Measurements from ENCODE around the gene CHAMP1.
A peak's percentile ranks its signal among the peaks of the same experiment; 100 is the strongest.

Gene CHAMP1, protein sequence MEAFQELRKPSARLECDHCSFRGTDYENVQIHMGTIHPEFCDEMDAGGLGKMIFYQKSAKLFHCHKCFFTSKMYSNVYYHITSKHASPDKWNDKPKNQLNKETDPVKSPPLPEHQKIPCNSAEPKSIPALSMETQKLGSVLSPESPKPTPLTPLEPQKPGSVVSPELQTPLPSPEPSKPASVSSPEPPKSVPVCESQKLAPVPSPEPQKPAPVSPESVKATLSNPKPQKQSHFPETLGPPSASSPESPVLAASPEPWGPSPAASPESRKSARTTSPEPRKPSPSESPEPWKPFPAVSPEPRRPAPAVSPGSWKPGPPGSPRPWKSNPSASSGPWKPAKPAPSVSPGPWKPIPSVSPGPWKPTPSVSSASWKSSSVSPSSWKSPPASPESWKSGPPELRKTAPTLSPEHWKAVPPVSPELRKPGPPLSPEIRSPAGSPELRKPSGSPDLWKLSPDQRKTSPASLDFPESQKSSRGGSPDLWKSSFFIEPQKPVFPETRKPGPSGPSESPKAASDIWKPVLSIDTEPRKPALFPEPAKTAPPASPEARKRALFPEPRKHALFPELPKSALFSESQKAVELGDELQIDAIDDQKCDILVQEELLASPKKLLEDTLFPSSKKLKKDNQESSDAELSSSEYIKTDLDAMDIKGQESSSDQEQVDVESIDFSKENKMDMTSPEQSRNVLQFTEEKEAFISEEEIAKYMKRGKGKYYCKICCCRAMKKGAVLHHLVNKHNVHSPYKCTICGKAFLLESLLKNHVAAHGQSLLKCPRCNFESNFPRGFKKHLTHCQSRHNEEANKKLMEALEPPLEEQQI

DNA sequence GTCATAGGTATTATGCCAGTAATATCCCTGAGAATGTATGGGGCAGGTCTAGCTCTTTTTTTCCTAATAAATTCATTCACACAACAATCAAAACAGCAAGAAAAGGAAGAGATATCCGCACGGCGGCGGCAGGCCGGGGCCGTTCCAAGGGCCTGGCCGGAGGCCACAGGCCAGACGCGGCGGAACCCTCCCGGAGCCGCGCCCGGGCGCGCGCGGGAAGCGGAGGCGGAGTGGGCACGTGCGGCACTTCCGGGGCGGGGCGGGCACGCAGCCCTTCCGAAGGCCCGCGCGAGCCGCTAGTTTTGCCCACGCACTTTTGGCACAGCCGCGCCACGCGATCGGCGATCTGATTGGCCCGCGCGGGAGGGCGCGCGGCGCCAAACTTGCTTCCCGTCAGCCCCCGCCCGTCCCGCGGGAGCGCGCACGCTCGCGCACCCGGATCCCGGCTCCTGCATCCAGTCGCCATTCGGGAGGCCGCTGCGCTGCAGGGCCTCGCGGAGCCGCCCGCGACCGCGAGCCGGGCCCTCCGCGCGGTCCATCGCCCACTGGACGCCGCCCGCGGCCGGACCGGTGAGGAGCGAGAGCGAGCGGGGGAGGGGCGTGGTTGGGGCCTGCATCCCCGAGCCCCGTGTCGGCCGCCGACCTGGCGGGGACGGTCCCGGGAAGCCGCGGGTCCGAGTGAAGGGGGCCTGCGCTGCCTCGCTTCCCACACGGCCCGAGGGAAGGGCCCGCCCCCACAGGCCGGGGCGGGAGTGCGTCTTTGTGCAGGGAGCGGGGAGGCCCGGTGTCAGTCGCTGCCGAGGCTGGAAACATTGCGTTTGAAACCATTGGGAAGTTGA lies at the start of gene CHAMP1:
TSS of gene CHAMP1 (plus strand) at position 430 of the 839 bp plus-strand sequence. CDS start 9,340 bp downstream, outside the sequence.
- peak; percentile 62 to 75 for DNase-seq (ENCODE audit: low read depth in 2 of 2, low spot score in 1 of 2)

DNA sequence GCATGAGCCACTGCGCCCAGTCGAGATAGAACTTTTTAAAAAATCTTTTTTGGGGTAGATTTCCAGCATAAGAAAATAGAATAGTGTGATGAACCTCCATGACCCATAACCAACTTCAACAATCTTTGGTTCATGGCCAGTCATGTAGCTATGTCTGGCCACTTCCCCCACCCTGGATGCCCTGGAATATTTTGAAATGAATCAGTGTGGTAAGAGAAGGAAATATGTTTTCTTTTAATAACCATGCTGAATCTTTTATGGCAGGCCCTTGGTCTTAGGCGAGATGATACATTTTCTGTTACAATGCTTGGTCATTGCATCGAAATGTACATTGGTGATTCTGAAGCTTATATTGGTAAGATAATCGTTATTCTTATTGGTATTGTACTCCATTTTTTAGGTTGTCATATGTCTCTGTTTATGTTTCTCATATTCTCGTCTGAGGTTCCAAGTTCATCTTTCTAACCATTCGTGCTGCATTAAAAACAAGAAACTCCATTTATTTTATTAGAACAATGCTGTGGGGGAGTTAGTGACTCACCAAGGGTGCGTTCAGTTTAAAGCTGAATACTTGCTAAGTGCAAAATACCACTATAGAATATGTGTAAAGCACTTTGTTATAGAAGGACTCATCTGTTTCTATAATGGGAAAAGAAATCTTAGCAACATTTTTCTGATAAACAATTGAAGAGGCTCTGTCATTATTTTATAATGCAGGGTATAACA lies 49.3 kb upstream of the CHAMP1 start:
- DNase-seq (ENCODE audit: low read depth in 2 of 2, low spot score in 1 of 2), result no peak

DNA sequence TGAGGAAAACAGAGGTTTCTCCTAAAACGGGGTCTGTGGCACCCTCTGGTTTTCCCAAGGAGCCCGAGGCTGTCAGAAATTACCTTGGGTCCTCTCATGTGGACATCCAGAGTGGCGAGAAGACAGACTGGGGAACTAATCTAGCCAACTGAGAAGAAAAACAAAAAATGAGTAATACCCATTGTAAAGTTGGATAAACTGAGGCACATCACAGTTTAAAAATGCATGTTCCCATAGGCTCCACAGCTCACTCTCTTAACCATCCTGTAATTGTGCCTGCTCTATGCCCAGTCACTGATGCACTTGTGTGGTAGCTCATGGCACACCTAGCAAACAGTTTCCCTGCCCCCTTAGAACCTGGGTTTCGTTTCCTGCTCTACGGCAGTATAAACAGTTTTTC lies 48.1 kb upstream of the CHAMP1 start:
- DNase-seq (ENCODE audit: low read depth in 2 of 2, low spot score in 1 of 2), result no peak

DNA sequence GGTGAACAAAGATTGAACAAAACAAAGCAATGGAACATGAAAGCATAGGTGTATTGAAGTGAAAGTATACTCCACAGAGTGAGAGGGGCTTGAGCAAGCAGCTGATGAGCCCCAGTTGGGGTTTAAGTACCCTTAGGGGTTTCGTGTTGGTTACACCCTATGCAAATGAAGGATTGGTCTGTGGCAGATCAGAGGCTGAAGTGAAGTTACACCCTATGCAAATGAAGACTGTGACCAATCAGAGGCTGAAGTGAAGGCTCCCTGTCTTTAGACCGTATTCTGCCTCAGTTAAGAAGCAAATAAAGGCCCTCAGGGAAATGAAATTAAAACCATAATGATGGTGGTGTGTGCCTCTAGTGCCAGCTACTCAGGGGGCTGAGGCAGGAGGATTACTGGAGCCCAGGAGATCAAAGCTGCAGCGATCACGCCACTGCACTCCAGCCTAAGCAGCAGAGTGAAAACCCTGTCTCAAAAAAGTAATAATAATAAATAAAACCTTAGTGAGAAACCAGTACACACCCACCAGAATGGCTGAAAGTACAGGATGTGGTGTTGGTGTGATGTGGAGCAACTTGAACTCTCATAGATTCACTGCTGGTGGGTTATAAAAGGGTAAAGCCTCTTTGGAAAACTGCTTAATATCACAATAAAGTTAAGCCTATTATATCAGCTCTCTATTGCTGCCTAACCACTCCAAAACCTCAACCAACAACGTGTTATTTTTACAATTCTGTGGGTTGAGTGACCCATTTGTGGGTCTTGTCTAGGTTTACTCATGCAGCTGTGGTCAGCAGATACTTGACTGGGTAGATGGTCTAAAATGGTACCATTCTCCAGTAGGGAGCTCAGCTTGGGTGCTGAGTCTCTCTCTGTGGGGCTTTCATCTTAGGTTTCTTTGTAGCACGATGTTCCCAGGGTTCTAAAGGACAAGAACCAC lies 45.7 kb upstream of the CHAMP1 start:
- DNase-seq (ENCODE audit: low read depth in 2 of 2, low spot score in 1 of 2), result no peak

DNA sequence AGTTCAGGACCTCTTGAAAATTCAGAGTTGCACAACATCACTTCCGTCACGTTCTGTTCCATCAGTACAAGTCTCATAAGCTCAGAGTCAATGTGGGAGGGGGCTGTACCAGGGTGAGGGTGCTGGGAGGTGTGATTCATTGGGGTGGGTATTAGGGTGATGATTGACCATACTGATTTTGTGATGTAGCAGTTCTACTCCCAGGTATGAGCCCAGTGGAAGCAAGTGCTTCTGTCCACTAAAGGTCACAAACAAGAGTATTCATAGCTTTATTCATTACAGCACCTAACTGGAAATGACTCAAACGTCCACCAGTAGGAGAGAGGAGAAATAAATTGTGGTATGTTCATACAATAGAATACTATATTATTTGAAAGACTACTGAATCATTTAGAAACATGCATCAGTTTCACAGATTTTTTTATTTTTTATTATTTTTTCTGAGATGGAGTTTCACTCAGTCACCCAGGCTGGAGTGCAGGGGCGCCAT lies 45.0 kb upstream of the CHAMP1 start:
- no peak for DNase-seq (ENCODE audit: low read depth in 2 of 2, low spot score in 1 of 2)

DNA sequence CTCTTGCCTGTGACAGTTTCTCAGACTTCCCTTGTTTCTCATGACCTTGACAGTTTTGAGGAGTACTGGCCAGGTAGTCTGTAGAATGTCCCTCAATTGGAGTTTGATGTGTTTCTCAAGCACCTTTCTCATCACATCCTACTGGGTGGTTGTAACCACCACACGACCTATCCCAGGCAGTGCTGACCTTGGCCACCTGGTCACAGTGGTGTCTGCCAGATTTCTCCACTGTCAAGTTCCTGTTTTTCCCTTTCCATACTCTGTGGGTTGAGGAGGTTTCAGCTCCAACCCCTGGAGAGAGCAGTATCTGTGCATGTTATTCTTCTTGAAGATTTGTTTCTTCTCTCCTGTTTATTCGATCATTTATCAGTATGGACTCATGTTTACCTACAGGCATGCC lies 41.3 kb upstream of the CHAMP1 start:
- no peak for DNase-seq (ENCODE audit: low read depth in 2 of 2, low spot score in 1 of 2)

DNA sequence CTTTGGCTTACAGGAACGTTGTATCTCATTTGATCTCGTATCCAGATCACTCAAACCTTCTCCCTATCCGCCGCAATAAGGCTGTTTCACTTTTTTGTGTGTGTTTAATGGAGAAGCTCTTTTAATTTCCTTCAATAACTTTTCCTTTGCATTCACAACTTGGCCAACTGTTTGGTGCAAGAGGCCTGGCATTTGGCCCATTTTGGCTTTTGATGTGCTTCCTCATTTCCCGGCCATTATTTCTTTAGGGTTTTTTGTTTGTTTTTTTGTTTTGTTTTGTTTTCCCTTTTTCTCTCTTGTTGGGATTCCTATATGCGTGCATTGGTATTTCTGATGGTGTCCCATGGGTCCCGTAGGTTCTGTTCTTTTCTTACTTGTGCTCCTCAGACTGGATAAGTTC lies 39.0 kb upstream of the CHAMP1 start:
- no peak for DNase-seq (ENCODE audit: low read depth in 2 of 2, low spot score in 1 of 2)

DNA sequence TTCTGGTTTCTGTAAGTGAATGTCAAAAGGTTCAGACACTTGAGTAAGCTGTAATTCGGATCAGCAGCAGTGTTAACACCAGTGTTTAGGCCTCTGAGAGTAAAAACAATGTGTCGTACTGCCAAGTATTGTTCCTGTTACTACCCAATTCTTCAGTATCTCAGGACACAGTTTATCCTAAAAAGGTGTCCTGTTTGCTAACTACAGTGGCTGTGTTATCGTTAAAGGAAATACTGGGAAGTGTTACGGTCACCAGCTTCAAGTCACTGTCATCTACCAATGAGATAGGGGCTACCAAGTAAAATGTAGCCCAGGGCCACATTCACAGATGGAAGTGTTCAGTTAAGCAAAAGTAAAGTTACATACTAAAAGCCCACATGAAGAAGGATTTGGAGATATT lies 35.2 kb upstream of the CHAMP1 start:
- no peak for DNase-seq (ENCODE audit: low read depth in 2 of 2, low spot score in 1 of 2)

DNA sequence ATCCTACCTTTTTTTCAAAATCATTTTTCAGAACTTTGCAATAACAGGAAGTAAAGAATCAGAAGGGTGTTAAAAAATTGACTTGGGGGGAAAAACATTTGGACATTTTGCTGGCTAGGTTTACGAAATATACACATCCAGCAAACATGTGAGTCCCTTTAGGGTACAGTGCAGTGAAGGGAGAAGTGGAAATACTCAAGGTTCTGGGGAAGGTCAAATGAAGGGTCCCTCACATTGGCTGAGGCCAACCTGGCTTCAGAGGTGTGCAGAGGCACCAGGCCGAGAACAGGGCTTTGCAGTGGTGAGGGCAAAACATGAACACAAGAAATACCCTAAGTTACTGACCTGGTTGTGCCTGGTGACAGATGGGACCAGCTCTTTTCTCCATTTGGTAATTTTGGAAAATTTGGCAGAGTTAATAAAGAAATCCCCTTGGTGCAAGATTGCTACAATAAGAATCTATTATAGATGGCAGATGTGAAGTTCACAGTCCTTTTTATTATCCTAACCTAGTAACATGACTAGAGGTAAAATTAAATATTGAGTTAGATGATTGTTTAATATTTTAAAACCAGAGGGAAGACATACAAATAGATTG lies 34.4 kb upstream of the CHAMP1 start:
- DNase-seq (ENCODE audit: low read depth in 2 of 2, low spot score in 1 of 2), result no peak

DNA sequence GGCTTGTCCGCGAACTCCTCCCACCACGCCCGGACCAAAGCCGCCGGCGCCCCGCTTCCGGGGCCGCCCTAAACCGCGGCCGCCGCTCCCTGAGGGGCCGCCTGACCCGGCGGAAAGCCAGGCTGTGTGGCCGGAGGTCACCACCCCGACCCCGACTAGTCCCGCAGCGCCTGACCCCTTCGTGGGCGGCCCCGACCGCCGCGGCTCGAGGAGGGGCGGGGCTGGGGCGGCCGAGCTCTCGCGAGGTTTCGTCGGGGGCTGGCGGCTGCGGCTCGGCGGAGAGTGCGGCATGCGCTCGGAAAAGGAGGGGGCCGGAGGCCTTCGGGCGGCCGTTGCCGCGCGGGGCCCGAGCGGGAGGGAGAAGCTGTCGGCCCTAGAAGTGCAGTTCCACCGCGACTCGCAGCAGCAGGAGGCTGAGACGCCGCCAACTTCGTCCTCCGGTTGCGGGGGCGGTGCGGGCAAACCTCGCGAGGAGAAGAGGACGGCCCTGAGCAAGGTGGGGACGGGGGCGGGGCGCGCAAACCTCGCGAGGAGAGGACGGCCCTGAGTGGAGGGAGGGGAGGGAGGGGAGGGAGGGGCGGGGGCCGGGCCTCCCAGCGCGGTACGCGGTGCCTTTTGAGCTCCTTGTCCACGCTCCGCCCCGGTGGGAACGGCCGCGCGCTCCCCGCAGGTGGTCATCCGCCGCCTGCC lies 32.8 kb upstream of the CHAMP1 start, which contains the start of gene UPF3A:
TSS of gene UPF3A (plus strand) at position 251 of the 690 bp plus-strand sequence. CDS start at position 290, 39 bp downstream.
- peak; percentile 71 to 79 for DNase-seq (ENCODE audit: low read depth in 2 of 2, low spot score in 1 of 2)

DNA sequence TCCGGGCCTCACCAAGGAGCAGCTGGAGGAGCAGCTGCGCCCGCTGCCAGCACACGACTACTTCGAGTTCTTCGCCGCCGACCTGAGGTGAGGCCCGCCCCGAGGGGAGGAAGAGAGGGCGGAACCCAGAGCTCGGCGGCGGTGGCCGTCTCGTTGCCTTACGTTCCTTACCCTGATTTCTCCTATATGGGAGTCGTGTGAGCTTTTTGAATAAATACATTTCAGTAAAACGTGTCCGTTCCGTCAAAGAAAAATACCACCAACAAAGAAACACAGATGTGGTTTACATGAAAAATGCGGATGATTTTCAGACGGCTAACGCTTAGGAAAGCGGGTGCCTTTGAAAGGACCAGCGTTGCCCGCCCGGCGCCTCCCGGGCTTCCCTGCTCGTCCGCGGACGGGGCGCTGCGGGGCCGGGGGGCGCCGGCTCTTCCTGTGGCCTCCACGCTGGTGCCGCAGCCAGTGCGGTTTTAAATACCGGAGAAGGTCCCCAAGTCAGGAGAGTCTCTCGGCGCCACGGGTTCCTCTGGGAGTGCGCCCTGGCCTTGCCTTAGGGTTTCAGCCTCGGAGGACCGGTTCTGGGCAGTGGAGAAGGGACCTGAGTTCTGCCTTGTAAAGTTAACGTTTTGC lies 32.1 kb upstream of the CHAMP1 start:
- no peak for DNase-seq (ENCODE audit: low read depth in 2 of 2, low spot score in 1 of 2)

DNA sequence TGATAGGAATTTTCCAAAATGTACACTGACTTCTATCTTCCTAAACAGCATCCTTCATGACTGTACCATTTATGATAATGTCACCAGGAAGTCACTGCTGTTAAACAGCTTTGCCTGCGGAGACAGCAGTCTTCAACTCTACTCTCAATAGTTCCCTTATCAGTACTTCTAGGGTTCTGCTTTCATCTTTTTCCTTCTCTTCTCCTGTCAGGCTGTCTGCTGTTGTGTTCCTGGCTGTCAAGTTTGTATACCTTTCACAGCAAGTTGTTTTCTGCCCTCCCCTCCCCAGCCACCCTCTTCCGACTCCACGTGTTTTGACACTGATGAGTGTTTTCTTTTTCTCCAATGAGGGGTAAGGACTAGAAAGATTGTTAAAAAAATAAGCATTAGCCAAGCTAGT lies 30.7 kb upstream of the CHAMP1 start:
- no peak for DNase-seq (ENCODE audit: low read depth in 2 of 2, low spot score in 1 of 2)

DNA sequence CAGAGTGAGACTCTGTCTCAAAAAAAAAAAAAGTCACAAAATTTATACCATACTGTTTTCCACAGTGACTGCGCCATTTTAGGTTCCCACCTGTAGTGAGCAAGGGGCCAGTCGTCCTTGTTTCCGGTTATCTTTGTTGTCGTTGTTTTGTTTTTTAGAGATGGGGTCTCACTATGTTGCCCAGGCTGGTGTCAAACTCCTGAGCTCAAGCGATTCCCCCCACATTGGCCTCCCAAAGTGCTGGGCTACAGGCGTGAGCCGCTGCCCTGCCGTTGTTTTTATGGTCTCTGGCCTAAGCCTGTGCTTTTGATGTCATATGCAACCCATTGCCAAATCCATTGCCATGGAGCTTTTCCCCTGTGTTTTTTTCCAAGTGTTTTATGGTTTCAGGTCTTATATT lies 29.6 kb upstream of the CHAMP1 start:
- no peak for DNase-seq (ENCODE audit: low read depth in 2 of 2, low spot score in 1 of 2)

DNA sequence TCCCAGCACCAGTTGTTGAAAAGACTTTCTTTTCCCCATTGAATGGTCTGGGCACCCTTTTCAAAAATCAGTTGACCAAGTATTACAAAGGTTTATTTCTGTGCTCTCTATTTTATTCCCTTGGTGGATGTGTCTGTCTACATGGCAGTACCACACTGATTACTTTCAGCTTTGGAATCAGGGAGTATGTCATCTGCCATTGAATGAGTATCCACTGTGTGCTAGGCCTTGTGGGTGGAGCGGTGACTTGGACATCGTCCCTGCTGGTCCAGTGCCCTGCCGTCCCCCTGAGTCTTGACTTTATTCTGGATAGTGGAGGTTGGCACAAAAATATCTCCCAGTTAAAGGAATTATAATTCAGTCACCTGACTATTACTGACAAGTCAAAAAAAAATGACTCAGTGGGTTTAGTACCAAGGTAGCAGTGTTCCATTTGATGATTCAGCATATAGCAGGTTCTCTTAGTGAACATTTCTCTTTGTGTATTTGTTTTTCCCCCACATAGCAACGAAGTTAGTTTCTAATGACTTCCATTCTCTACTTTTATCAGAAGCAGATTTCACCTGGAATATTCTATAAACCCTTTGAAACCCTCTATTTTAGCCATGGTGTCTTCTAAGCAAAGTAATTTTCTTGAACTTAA lies 29.0 kb upstream of the CHAMP1 start:
- no peak for DNase-seq (ENCODE audit: low read depth in 2 of 2, low spot score in 1 of 2)

DNA sequence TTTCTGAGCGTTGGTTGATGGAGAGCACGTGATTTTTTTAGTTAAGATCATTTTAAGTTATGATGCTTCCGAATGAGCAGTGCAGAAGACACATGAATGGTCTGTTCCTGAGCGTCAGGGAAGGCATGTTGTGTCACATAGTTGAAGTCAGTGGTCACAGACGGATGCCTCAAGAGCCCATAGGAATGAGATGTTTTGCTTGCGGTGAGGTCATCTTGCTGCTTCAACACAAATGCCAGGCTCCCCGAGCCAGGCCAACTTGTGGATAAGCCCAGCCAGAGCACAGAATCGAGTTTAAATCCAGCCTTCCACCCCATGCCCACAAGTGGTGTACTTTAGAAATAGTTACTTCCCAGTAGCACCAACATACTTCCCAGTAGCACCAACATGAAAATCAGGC lies 27.5 kb upstream of the CHAMP1 start:
- no peak for DNase-seq (ENCODE audit: low read depth in 2 of 2, low spot score in 1 of 2)

DNA sequence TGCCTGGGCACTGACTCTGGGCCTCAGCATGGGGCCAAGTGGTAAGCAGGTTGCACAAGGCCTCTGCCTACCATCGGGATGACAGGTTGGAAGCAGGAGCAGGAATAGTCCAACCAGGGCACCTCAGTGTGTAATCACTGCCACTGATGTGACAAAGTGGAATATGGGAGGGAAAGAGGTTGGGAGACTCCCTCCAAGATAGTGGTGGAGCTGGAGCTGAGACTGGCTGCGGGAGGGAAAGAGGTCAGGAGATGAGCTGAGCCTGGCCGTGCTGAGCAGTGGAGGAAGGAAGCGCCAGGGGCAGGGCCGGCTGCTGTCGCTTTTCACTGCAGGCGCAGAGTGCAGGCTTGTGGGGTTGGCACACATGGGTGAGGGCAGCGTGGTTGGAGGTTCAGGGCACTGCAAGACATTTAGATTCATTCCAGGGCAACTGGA lies 26.1 kb upstream of the CHAMP1 start:
- DNase-seq (ENCODE audit: low read depth in 2 of 2, low spot score in 1 of 2), result no peak

DNA sequence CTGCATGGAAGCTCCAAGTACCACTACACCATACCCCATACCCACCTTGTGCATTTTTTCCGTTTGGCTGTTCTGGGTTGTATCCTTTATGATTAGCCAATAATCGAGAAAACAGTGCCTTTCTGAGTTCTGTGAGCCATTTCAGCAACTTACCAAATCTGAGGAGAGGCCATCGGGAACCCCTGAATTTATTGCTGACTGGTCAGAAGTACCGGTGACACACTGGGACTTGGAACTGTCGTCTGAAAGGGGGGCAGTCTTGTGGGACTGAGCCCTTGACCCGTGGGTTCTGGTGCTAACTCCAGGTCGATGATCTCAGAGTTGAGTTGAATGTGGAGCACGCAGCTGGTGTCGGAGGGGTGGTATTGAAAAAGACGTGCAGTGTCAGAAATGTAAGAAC lies 17.9 kb upstream of the CHAMP1 start:
- no peak for DNase-seq (ENCODE audit: low read depth in 2 of 2, low spot score in 1 of 2)
